ENCODE measurements around the gene ARHGEF12. TPM values are rescaled to one million over a fixed set of nuclear protein-coding genes. Genes with fewer than 3 reads are reported as not detected.

The ARHGEF12 gene
- total RNA-seq, 1 donor from 2014 or later, result 40.8 TPM

DNA sequence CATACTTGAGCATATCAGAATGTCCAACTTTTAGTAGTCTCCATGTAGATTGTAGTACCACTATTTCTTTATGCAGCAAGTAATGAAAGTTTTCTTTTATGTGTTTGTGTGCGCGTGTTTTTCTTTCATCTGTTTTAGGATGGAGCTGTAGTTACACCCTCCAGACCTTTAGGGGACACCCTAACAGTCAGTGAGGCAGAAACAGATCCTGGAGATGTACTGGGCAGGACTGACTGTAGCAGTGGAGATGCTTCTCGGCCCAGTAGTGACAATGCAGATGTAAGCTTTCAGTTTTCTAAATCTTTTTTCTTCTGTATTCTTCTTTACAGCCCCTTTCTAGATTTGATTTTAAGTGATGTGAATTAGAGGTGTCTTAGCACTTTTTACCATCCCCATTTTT lies 95.4 kb downstream of the ARHGEF12 start:
- H3K27me3 Mint-ChIP-seq (ENCODE audit: unreplicated experiment), result no peaks in the 10 kb centered on the region
- no peaks in the 10 kb centered on the region for H3K36me3 Mint-ChIP-seq (ENCODE audit: unreplicated experiment)
- no peaks in the 10 kb centered on the region for H3K4me1 Mint-ChIP-seq (ENCODE audit: low read depth, unreplicated experiment)
- no peak for DNase-seq
- TF ChIP-seq, protein P1, sequence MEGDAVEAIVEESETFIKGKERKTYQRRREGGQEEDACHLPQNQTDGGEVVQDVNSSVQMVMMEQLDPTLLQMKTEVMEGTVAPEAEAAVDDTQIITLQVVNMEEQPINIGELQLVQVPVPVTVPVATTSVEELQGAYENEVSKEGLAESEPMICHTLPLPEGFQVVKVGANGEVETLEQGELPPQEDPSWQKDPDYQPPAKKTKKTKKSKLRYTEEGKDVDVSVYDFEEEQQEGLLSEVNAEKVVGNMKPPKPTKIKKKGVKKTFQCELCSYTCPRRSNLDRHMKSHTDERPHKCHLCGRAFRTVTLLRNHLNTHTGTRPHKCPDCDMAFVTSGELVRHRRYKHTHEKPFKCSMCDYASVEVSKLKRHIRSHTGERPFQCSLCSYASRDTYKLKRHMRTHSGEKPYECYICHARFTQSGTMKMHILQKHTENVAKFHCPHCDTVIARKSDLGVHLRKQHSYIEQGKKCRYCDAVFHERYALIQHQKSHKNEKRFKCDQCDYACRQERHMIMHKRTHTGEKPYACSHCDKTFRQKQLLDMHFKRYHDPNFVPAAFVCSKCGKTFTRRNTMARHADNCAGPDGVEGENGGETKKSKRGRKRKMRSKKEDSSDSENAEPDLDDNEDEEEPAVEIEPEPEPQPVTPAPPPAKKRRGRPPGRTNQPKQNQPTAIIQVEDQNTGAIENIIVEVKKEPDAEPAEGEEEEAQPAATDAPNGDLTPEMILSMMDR (IDR thresholded peaks at IDR 0.05; ENCODE audit: partially characterized antibody, unreplicated experiment), result peak; percentile 7
- H3K9me3 Mint-ChIP-seq (ENCODE audit: unreplicated experiment), result no peaks in the 10 kb centered on the region
- no peak overlapping the region for H3K27ac Mint-ChIP-seq (ENCODE audit: unreplicated experiment)
- no peak overlapping the region for H3K4me3 Mint-ChIP-seq (ENCODE audit: unreplicated experiment)

DNA sequence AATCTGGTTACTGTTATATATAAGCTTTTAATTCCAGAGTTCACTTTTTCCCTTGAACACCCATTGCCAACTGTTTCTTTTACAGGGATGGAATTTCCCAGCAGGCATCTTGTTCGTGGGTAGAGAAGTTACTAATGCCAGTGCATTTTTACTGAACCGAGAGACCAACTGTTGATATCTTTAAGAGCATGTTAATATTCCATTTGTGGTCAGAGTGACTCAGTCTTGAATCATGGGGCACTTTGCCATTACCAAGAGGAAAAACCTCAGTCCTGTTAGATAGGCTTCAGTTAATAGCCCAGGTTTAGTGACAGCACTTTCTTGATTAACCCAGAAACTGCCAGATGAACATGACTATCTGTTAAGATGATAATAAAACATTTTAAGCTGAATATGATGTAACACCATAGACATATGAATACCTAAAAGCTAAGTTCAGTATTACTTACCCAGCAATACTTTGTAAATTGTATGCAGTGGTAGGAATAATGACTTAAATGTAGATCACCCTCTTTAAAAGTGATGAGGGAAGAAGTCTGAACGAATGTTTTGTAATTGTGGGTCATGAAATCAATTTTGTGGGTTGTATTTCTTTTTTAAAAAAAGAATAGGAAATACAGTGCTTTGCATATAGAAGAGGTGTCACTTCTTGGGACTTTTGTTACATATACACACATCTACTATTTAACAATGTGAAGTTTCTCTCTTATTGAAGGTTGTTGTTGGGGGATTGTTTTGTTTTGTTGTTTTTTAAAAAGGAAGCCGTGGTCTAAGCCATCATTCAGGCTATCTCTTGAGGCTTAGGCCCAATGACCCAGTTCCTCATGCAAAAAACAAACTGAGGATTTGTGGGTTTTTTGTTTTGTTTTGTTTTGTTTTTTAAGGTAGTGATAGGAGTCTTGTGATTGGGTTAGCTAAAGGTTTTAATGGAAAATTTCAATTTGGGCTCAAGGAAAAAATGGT lies 96.1 kb downstream of the ARHGEF12 start:
- no peak for DNase-seq
- H3K4me1 Mint-ChIP-seq (ENCODE audit: low read depth, unreplicated experiment), result no peaks in the 10 kb centered on the region
- no peaks in the 10 kb centered on the region for H3K27me3 Mint-ChIP-seq (ENCODE audit: unreplicated experiment)
- H3K27ac Mint-ChIP-seq (ENCODE audit: unreplicated experiment), result no peak overlapping the region
- no peaks in the 10 kb centered on the region for H3K36me3 Mint-ChIP-seq (ENCODE audit: unreplicated experiment)
- no peak overlapping the region for H3K4me3 Mint-ChIP-seq (ENCODE audit: unreplicated experiment)
- H3K9me3 Mint-ChIP-seq (ENCODE audit: unreplicated experiment), result no peaks in the 10 kb centered on the region
- TF ChIP-seq, protein P1 (IDR thresholded peaks at IDR 0.05; ENCODE audit: partially characterized antibody, unreplicated experiment), result no peak

DNA sequence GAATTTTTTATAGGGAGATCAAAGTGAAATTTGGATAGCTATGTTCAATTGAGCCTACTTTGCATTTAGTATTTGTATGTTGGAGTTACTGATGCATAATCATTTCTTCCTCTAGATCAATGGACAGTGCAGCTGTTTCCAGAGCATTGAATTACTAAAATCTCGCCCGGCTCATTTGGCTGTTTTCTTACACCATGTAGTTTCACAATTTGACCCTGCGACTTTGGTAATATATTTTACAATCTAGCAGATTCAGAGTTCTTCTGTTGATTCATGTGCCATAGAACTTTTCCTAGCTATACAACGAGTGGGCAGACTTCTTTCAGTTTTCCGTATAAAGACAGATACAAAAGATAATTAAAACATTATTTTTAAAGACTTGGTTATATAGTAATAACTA lies 105.4 kb downstream of the ARHGEF12 start:
- Mint-ChIP-seq H3K36me3 (ENCODE audit: unreplicated experiment) (no peaks in the 10 kb centered on the region), H3K27me3 (ENCODE audit: unreplicated experiment) (no peaks in the 10 kb centered on the region), H3K4me3 (ENCODE audit: unreplicated experiment) (no peak overlapping the region), H3K27ac (ENCODE audit: unreplicated experiment) (no peak overlapping the region), H3K9me3 (ENCODE audit: unreplicated experiment) (no peaks in the 10 kb centered on the region), H3K4me1 (ENCODE audit: low read depth, unreplicated experiment) (no peaks in the 10 kb centered on the region)
- DNase-seq, result no peak
- TF ChIP-seq, protein P1 (IDR thresholded peaks at IDR 0.05; ENCODE audit: partially characterized antibody, unreplicated experiment), result no peak

DNA sequence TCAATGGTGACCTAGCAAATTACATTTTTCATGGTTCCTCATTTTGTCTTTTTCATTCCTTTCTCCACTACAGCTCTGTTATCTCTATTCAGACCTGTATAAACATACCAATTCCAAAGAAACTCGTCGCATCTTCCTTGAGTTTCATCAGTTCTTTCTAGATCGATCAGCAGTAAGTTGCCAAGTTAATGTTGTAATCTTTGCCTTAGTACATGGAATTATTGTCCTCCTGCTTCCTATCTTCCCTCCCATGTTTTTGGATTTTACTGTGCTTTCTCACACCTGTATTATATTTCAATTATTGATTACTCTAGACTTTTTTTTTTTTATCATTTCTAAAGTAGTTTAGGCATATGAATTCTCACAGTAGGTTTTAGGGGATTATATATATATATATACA lies 105.8 kb downstream of the ARHGEF12 start:
- no peak overlapping the region for H3K27ac Mint-ChIP-seq (ENCODE audit: unreplicated experiment)
- H3K9me3 Mint-ChIP-seq (ENCODE audit: unreplicated experiment), result no peaks in the 10 kb centered on the region
- H3K4me1 Mint-ChIP-seq (ENCODE audit: low read depth, unreplicated experiment), result no peaks in the 10 kb centered on the region
- no peak for DNase-seq
- no peaks in the 10 kb centered on the region for H3K36me3 Mint-ChIP-seq (ENCODE audit: unreplicated experiment)
- TF ChIP-seq, protein P1 (IDR thresholded peaks at IDR 0.05; ENCODE audit: partially characterized antibody, unreplicated experiment), result no peak
- no peaks in the 10 kb centered on the region for H3K27me3 Mint-ChIP-seq (ENCODE audit: unreplicated experiment)
- H3K4me3 Mint-ChIP-seq (ENCODE audit: unreplicated experiment), result no peak overlapping the region

DNA sequence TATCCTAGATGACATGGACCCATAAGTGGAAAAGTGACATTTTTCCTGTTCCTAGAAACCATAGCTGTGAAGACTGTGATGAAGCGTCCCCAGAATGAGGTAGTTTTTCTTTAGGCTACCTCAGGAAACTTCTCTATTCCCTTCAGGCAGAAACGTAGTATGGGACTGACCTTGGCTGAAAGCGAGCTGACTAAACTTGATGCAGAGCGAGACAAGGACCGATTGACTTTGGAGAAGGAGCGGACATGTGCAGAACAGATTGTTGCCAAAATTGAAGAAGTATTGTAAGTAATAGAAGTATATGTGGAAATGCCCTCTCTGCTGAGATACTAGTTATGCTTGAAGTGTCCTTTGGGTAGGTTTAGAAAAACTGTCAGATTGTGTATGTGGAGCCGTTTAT lies 110.6 kb downstream of the ARHGEF12 start:
- Mint-ChIP-seq H3K27ac (ENCODE audit: unreplicated experiment) (no peak overlapping the region), H3K4me3 (ENCODE audit: unreplicated experiment) (no peak overlapping the region), H3K4me1 (ENCODE audit: low read depth, unreplicated experiment) (no peaks in the 10 kb centered on the region), H3K36me3 (ENCODE audit: unreplicated experiment) (no peaks in the 10 kb centered on the region), H3K27me3 (ENCODE audit: unreplicated experiment) (peaks cover 2% of the 10 kb centered on the region), H3K9me3 (ENCODE audit: unreplicated experiment) (no peaks in the 10 kb centered on the region)
- DNase-seq, result no peak
- TF ChIP-seq, protein P1 (IDR thresholded peaks at IDR 0.05; ENCODE audit: partially characterized antibody, unreplicated experiment), result no peak

Measured in glutamatergic neuron (in vitro differentiated cells).